ENCODE results near the gene ATRN.

Gene ATRN

DNA sequence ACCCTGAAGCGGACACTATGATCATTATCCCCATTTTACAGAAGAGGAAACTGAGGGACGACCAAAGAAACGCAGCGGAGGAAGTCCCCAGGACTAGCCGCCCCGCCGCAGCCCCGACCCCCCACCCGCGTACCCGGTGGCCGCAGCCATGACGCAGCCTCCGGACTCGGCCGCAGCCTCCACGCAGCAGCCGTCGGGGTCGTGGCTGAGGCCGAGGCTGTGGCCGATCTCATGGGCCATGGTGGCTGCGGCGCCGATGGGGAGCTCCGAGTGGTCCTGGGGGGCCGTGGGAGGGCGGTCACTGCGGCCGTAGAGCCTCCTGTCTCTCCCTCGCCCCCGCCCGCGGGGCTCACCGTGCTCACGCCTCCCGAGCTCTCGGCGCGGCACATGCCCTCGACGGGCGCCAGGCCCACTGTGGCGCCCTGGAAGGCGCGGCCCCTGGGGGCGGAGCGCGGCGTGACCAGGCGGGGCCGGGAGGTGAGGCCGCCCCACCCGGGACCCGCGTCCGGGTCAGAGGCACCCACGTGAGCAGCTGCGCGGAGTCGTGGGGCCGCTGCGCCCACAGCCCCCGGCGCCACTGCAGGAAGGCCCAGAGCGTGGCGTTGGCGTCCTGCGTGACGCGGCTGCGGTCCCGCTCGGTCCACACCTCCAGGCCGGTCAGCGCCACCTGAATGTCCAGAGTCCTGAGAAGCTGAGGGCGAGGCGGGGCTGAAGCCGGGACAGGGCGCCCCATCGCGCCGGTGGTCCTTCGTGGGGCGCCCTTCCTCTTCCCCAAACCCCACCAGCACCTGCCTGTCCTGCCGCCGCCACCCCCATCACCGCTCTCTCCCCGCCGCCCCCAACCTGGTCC is 202.6 kb downstream of the ATRN start:
- no peaks in the 10 kb centered on the region for H3K4me1 Mint-ChIP-seq
- no peak overlapping the region for H3K27ac Mint-ChIP-seq
- H3K27me3 Mint-ChIP-seq = peaks cover 27% of the 10 kb centered on the region
- no peaks in the 10 kb centered on the region for H3K9me3 Mint-ChIP-seq
- no peak overlapping the region for H3K4me3 Mint-ChIP-seq
- no peaks in the 10 kb centered on the region for H3K36me3 Mint-ChIP-seq

GRCh38 chr20:3674447-3674846 is 203.6 kb downstream of the ATRN start:
- Mint-ChIP-seq H3K4me1 (no peaks in the 10 kb centered on the region), H3K27me3 (peaks cover 29% of the 10 kb centered on the region), H3K9me3 (no peaks in the 10 kb centered on the region), H3K27ac (no peak overlapping the region), H3K36me3 (no peaks in the 10 kb centered on the region), H3K4me3 (no peak overlapping the region)

- no peaks in the 10 kb centered on the region for H3K9me3 Mint-ChIP-seq
- H3K27me3 Mint-ChIP-seq = peaks cover 31% of the 10 kb centered on the region
- no peaks in the 10 kb centered on the region for H3K36me3 Mint-ChIP-seq
- H3K4me1 Mint-ChIP-seq = no peaks in the 10 kb centered on the region
- H3K27ac Mint-ChIP-seq = no peak overlapping the region
- H3K4me3 Mint-ChIP-seq = no peak overlapping the region
Measured at GRCh38 chr20:3674995-3675900, 204.4 kb downstream of the ATRN start.

DNA sequence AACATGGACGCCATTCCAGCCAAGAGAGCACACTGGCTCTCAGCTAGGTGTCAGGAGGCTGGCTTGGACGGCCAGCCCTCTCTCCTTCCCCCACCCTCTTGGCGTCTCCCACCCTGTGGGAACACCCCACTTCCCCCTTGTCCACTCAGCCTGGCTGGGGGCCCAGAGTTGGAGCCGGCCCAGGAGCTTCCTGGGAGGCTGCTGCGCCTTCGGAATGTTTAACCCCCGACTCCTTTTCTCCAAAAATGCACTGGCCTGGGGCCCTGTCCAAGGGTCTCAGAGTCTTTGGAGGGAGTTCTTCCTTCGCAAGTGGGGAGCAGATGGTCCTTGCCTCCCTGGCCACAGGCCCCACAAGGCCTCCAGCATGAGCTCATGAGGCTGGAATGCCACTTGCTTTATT is 206.9 kb downstream of the ATRN start:
- Mint-ChIP-seq H3K27me3 (peaks cover 33% of the 10 kb centered on the region), H3K27ac (no peak overlapping the region), H3K4me1 (no peaks in the 10 kb centered on the region), H3K36me3 (no peaks in the 10 kb centered on the region), H3K4me3 (no peak overlapping the region), H3K9me3 (no peaks in the 10 kb centered on the region)

- Mint-ChIP-seq H3K27ac (peak overlapping the region; percentile 55), H3K4me3 (no peak overlapping the region), H3K9me3 (no peaks in the 10 kb centered on the region), H3K4me1 (no peaks in the 10 kb centered on the region), H3K36me3 (no peaks in the 10 kb centered on the region), H3K27me3 (peaks cover 30% of the 10 kb centered on the region)
Measured at GRCh38 chr20:3678198-3678597, 207.4 kb downstream of the ATRN start.

DNA sequence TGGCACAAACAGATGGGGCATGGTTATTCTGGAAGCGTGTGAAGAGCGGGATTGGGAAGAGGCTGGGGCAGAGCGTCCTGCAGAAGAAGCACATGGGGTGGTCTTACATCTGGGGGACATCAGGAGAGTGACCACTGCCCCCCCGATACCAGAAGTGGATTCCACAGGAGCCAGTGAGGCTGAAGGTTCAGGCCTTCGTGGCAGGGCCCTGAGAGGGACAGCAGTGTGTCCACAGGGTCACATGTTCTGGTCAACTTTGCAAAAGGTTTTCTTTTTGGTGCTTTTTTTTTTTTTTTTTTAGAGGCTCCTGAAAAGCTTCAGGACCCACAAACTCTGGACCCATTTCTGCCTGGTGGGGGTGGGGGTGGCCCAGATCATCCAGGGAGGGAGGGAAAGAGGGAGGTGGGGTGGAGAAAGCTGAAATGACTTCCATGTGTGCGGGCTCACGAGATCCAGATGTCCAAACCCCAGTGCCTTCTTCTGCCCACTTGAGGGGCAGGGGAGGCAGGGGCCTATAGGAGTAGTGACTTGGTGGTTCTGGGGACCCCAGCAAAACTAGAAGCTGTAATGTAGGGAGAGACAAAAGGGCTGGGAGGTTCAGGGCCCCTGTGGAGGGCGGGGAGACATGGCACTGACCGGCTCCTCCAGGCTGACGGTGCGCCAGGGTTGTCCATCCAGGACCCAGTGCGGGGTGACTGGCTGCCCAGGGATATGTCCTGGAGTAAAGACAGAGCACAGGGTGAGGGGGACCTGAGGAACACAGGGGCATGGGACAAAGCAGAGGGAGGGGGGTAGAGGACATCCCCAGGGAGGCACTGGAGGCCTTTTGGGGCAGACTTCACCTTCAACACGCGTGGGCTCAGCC is 208.3 kb downstream of the ATRN start:
- no peaks in the 10 kb centered on the region for H3K4me1 Mint-ChIP-seq
- peaks cover 34% of the 10 kb centered on the region for H3K27me3 Mint-ChIP-seq
- no peak overlapping the region for H3K27ac Mint-ChIP-seq
- H3K36me3 Mint-ChIP-seq = no peaks in the 10 kb centered on the region
- no peaks in the 10 kb centered on the region for H3K9me3 Mint-ChIP-seq
- H3K4me3 Mint-ChIP-seq = no peak overlapping the region

- H3K4me1 Mint-ChIP-seq = no peaks in the 10 kb centered on the region
Measured at GRCh38 chr20:3679749-3680700, 209.2 kb downstream of the ATRN start.

GRCh38 chr20:3680701-3681351 is 210.0 kb downstream of the ATRN start:
- H3K4me3 Mint-ChIP-seq = no peak overlapping the region
- no peaks in the 10 kb centered on the region for H3K4me1 Mint-ChIP-seq
- no peaks in the 10 kb centered on the region for H3K36me3 Mint-ChIP-seq
- H3K27ac Mint-ChIP-seq = no peak overlapping the region
- no peaks in the 10 kb centered on the region for H3K9me3 Mint-ChIP-seq
- H3K27me3 Mint-ChIP-seq = peaks cover 22% of the 10 kb centered on the region

More at GRCh38 chr20:3679749-3680700, 209.2 kb downstream of the ATRN start:
- Mint-ChIP-seq H3K9me3 (no peaks in the 10 kb centered on the region), H3K36me3 (no peaks in the 10 kb centered on the region), H3K27ac (no peak overlapping the region), H3K27me3 (peaks cover 25% of the 10 kb centered on the region), H3K4me3 (no peak overlapping the region)

- H3K9me3 Mint-ChIP-seq = no peaks in the 10 kb centered on the region
- H3K4me1 Mint-ChIP-seq = no peaks in the 10 kb centered on the region
- peaks cover 22% of the 10 kb centered on the region for H3K27me3 Mint-ChIP-seq
- H3K4me3 Mint-ChIP-seq = no peak overlapping the region
- H3K27ac Mint-ChIP-seq = no peak overlapping the region
- no peaks in the 10 kb centered on the region for H3K36me3 Mint-ChIP-seq
Measured at GRCh38 chr20:3681352-3681930, 210.6 kb downstream of the ATRN start.

DNA sequence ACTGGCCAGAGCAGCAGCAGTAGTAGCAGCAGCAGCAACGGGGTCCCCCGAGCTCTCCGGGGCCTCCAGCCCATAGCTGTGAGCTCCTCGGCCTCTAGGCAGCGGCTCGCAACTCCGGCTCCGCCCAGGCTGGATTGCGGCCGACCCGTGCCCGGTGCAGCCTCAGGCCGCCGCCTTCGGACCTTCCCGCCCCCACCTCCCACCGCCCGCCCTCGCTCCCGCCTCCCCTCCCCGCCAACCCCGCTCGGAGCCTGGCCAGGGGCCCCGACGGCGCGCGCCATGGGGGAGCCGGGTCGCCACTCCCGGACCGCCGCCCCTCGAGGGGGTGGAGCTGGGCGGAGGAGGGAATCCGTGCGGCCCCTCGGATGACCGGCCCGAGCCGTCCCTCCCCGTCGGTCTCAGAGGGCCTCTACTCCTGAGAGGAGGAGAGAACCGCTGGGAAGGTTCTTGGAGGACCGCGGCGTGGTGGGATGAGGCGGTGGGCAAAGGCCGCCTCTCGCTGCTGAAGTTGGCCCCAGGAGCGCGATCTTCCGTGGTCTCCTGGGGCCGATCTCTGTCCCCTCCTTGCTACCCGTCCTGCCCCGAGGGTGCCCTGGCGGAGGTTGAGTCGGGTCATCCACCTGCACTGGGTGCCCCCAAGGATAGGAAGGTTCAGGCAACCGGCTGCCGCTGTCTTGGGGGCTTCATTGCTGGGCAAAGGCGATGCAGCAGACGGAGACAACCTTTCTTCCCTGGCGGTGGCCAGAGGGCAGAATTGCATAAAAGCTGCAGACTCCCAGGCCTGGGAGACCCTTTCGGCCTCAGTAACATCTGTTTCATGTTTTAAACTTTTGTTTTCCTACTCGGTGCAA is 211.3 kb downstream of the ATRN start, which contains the start of gene ADAM33:
TSS of gene ADAM33 (minus strand) at position 80 of the 851 bp plus-strand sequence. CDS start at position 74, 6 bp downstream.
- Mint-ChIP-seq H3K4me3 (no peak within 1 kb of the TSS), H3K27ac (no peak within 1 kb of the TSS), H3K36me3 (no peaks in the 10 kb centered on the region), H3K9me3 (no peaks in the 10 kb centered on the region), H3K4me1 (no peaks in the 10 kb centered on the region), H3K27me3 (peaks cover 21% of the 10 kb centered on the region)

DNA sequence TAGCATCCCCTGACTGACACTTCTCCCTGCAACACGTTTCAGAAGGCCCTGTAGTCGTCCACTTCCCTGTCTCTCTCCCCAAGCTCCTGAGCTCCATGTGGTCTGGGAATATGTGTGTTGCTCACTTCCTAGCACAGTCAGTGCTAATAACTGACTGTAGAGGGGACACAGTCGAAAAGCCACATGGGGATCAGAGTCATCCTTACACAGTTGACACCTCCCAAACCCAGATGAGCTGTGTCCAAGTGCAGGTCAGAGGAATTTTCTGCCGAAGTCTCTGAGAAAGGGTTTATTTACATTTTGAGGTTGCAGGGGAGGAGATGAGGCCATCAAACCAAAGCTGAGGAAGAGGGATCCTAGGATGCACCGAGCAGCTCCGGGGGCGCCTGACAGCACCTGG is 214.5 kb downstream of the ATRN start:
- no peak overlapping the region for H3K4me3 Mint-ChIP-seq
- no peaks in the 10 kb centered on the region for H3K36me3 Mint-ChIP-seq
- H3K27me3 Mint-ChIP-seq = peaks cover 16% of the 10 kb centered on the region
- H3K27ac Mint-ChIP-seq = no peak overlapping the region
- no peaks in the 10 kb centered on the region for H3K9me3 Mint-ChIP-seq
- H3K4me1 Mint-ChIP-seq = no peaks in the 10 kb centered on the region

GRCh38 chr20:3686421-3686820 is 215.6 kb downstream of the ATRN start:
- Mint-ChIP-seq H3K4me1 (no peaks in the 10 kb centered on the region), H3K27ac (no peak overlapping the region), H3K9me3 (no peaks in the 10 kb centered on the region), H3K4me3 (no peak overlapping the region), H3K27me3 (peaks cover 10% of the 10 kb centered on the region), H3K36me3 (no peaks in the 10 kb centered on the region)

GRCh38 chr20:3686867-3687321 is 216.1 kb downstream of the ATRN start:
- H3K4me3 Mint-ChIP-seq = no peak overlapping the region
- no peaks in the 10 kb centered on the region for H3K36me3 Mint-ChIP-seq
- peaks cover 10% of the 10 kb centered on the region for H3K27me3 Mint-ChIP-seq
- H3K9me3 Mint-ChIP-seq = no peaks in the 10 kb centered on the region
- H3K27ac Mint-ChIP-seq = no peak overlapping the region
- no peaks in the 10 kb centered on the region for H3K4me1 Mint-ChIP-seq
